Esophagus muscularis mucosa (tissue), 4 donors: Measurements from ENCODE around the gene ADORA2A. TPM values are rescaled to one million over a fixed set of nuclear protein-coding genes. Genes with fewer than 3 reads are reported as not detected.

Experiments
- DNase-seq: peaks from one replicate; pipeline ENCODE4 v3.0.0-alpha.2; 2017; ENCODE audit errors: extremely low spot score
- H3K27ac ChIP-seq, 4 donors: fragments of 200-600 bp; sonication (generic); replicated peaks in 1 of 4; 1 replicate in 3 of 4; 2 replicates in 1 of 4; pipeline ENCODE4 v1.5.1; 2016 to 2019; ENCODE audit warnings: mild to moderate bottlenecking in 1 of 4
- H3K27me3 ChIP-seq, 4 donors: fragments of 200-600 bp; sonication (generic); one replicate each; pipeline versions ENCODE4 v1.5.1 to v1.6.0; 2016 to 2019
- H3K36me3 ChIP-seq, 4 donors: fragments of 200-600 bp; sonication (generic); one replicate each; pipeline ENCODE4 v1.5.1; 2016 to 2019
- H3K4me1 ChIP-seq, 4 donors: fragments of 200-600 bp; sonication (generic); one replicate each; pipeline ENCODE4 v1.5.1; 2016 to 2019
- H3K4me3 ChIP-seq, 4 donors: fragments of 200-600 bp; sonication (generic); 1 replicate in 2 of 4; 2 replicates in 2 of 4; pipeline ENCODE4 v1.5.1; 2016 to 2019; ENCODE audit warnings: mild to moderate bottlenecking in 4 of 4, moderate library complexity in 1 of 4
- H3K9me3 ChIP-seq, 4 donors: fragments of 200-600 bp; sonication (generic); 1 replicate in 3 of 4; 2 replicates in 1 of 4; pipeline ENCODE4 v1.5.1; 2016 to 2019
- CTCF ChIP-seq, 3 experiments: fragments of 200-600 bp in 2 of 3; fragments of 450-650 bp in 1 of 3; sonication (generic) in 2 of 3; IDR thresholded peaks; one replicate each; pipeline ENCODE4 v1.5.1; 2017 to 2019; ENCODE audit warnings: antibody characterized with exemption in 3 of 3, mild to moderate bottlenecking in 2 of 3, moderate library complexity in 1 of 3
- EP300 ChIP-seq: sonication (generic); formaldehyde crosslinking; IDR thresholded peaks from one replicate; pipeline ENCODE4 v1.6.1; 2017; ENCODE audit warnings: antibody characterized with exemption
- POLR2A ChIP-seq: fragments of 450-650 bp; IDR thresholded peaks from one replicate; pipeline ENCODE4 v1.6.1; 2017; ENCODE audit warnings: antibody characterized with exemption, moderate library complexity, mild to moderate bottlenecking, low read depth
- POLR2AphosphoS5 ChIP-seq, 2 donors: sonication (generic); formaldehyde crosslinking; IDR thresholded peaks; one replicate each; pipeline ENCODE4 v1.6.1; 2017; ENCODE audit warnings: antibody characterized with exemption in 2 of 2
- WGBS: methylation state at CpG from one replicate; pipeline ENCODE4 v1.1.5; 2018; 5-methylcytosine and 5-hydroxymethylcytosine counted together
- intact Hi-C: fragments of 100-400 bp; cut with DNase I; formaldehyde crosslinking; loops from one replicate; pipeline ENCODE4 v1.15.1; 2023
- total RNA-seq, 4 donors: library from RNA; depleted of rRNA; stranded (reverse); fragments of >200 nt; gene quantifications; one replicate each; pipeline versions ENCODE4 v1.1.0 to v1.2.1, GENCODE V29; 2016

ADORA2A gene
- total RNA-seq, 4 donors from 2014 or later = 3.3 to 7.5 (median 4.5) TPM

- intact Hi-C loops = no loop called here
- H3K27ac ChIP-seq = peak overlapping the region; percentile 10 to 62 (median 27)
- no peak for DNase-seq
Observed at GRCh38 chr22:24467340-24467739, 39.9 kb downstream of the ADORA2A start.

GRCh38 chr22:24471570-24471969 lies 44.2 kb downstream of the ADORA2A start:
- no peak for DNase-seq
- intact Hi-C loops = no loop called here
- peak overlapping the region in 2 of 4 donors; percentile 2 to 31 for H3K27ac ChIP-seq
- H3K9me3 ChIP-seq = no peaks in the 10 kb centered on the region
- H3K36me3 ChIP-seq = no peaks in the 10 kb centered on the region
- WGBS = 65% methylated on average over 4 of the region's 4 CpGs
- no peak overlapping the region for H3K4me3 ChIP-seq
- TF ChIP-seq EP300 = no peak
- TF ChIP-seq POLR2AphosphoS5 (IDR thresholded peaks at IDR 0.05) = peak in 1 of 2 donors; percentile 57
- no peak for TF ChIP-seq CTCF (IDR thresholded peaks at IDR 0.05)
- H3K27me3 ChIP-seq = no peaks in the 10 kb centered on the region
- peaks cover 18 to 47% (median 40%) of the 10 kb centered on the region in 4 donors for H3K4me1 ChIP-seq

More at GRCh38 chr22:24467340-24467739, 39.9 kb downstream of the ADORA2A start:
- Histone ChIP-seq H3K36me3 (no peaks in the 10 kb centered on the region), H3K4me1 (peaks cover 27 to 38% (median 32%) of the 10 kb centered on the region in 4 donors), H3K9me3 (no peaks in the 10 kb centered on the region), H3K4me3 (no peak overlapping the region), H3K27me3 (no peaks in the 10 kb centered on the region)
- no peak for TF ChIP-seq POLR2AphosphoS5 (IDR thresholded peaks at IDR 0.05)
- no peak for TF ChIP-seq POLR2A
- TF ChIP-seq EP300 = no peak
- TF ChIP-seq CTCF (IDR thresholded peaks at IDR 0.05) = no peak
- 81% methylated on average over 2 of the region's 2 CpGs for WGBS

- no peak for DNase-seq
- H3K4me1 ChIP-seq = peaks cover 6 to 34% (median 29%) of the 10 kb centered on the region in 4 donors
- H3K4me3 ChIP-seq = no peak overlapping the region
- no peaks in the 10 kb centered on the region for H3K9me3 ChIP-seq
- no peaks in the 10 kb centered on the region for H3K27me3 ChIP-seq
- no peak overlapping the region for H3K27ac ChIP-seq
- intact Hi-C loops = no loop called here
- TF ChIP-seq POLR2A (no peak), POLR2AphosphoS5 (IDR thresholded peaks at IDR 0.05) (no peak), CTCF (IDR thresholded peaks at IDR 0.05) (no peak), EP300 (no peak)
- H3K36me3 ChIP-seq = no peaks in the 10 kb centered on the region
Observed at GRCh38 chr22:24473284-24473683, 45.9 kb downstream of the ADORA2A start.

GRCh38 chr22:24474221-24474620 lies 46.8 kb downstream of the ADORA2A start:
- Histone ChIP-seq H3K4me3 (no peak overlapping the region), H3K27ac (peak overlapping the region; percentile 1 to 64 (median 34)), H3K9me3 (no peaks in the 10 kb centered on the region), H3K4me1 (peaks cover 6 to 34% (median 29%) of the 10 kb centered on the region in 4 donors), H3K36me3 (no peaks in the 10 kb centered on the region), H3K27me3 (no peaks in the 10 kb centered on the region)
- no peak for DNase-seq
- WGBS = 41% methylated on average over 3 of the region's 3 CpGs
- intact Hi-C loops = no loop called here
- no peak for TF ChIP-seq EP300
- TF ChIP-seq POLR2A = no peak
- TF ChIP-seq POLR2AphosphoS5 (IDR thresholded peaks at IDR 0.05) = peak in 1 of 2 donors; percentile 30
- TF ChIP-seq CTCF (IDR thresholded peaks at IDR 0.05) = peak in 1 of 3 experiments; percentile 4

GRCh38 chr22:24474649-24475255 lies 47.4 kb downstream of the ADORA2A start:
- Histone ChIP-seq H3K9me3 (no peaks in the 10 kb centered on the region), H3K4me1 (peaks cover 6 to 34% (median 29%) of the 10 kb centered on the region in 4 donors), H3K4me3 (no peak overlapping the region), H3K27me3 (no peaks in the 10 kb centered on the region), H3K27ac (peak overlapping the region in 2 of 4 donors; percentile 1 to 51), H3K36me3 (no peaks in the 10 kb centered on the region)
- intact Hi-C loops = no loop called here
- DNase-seq = no peak
- WGBS = 73% methylated on average over 5 of the region's 5 CpGs
- TF ChIP-seq CTCF (IDR thresholded peaks at IDR 0.05) (no peak), POLR2AphosphoS5 (IDR thresholded peaks at IDR 0.05) (no peak), EP300 (no peak), POLR2A (no peak)
